Panc1 (cell line): ENCODE results near the gene KDM7A. TPM values are rescaled to one million over a fixed set of nuclear protein-coding genes. Genes with fewer than 3 reads are reported as not detected.
A peak's percentile ranks its signal among the peaks of the same experiment; 100 is the strongest.

ENCODE experiments used
- ATAC-seq: fragments of 200-7000 bp; cut with Tn5 transposase; 2 replicates; pipeline ENCODE4 v1.9.1; 2020; ENCODE audit warnings: mild to moderate bottlenecking, moderate library complexity
- BruUV-seq: library from RNA; stranded (reverse); fragments of 400-500 nt; replicated peaks from 2 replicates; lab custom pipeline; 2021; lab: Mats Ljungman, UMichigan
- CTCF ChIA-PET: fragments of 300-600 bp; sonication (Branson Sonifier 250); formaldehyde crosslinking; loops from one replicate; lab custom pipeline; 2022; ENCODE audit warnings: antibody characterized with exemption; lab: Charles Lee
- POLR2A ChIA-PET: fragments of 300-600 bp; sonication (Branson Sonifier 250); formaldehyde crosslinking; loops from one replicate; lab custom pipeline; 2022; ENCODE audit warnings: antibody characterized with exemption; lab: Charles Lee
- DNase-seq: peaks from one replicate; pipeline ENCODE4 v3.0.0-alpha.2; 2010; ENCODE audit warnings: low read depth, low spot score
- H3K27ac ChIP-seq: 2 replicates; pipeline ENCODE4 v1.5.1; 2011; ENCODE audit warnings: mild to moderate bottlenecking, low read length, inconsistent platforms
- H3K27me3 ChIP-seq: fragments of 200-500 bp; sonication (Bioruptor generic); 2 replicates; pipeline ENCODE4 v1.6.0; 2014; ENCODE audit warnings: low read length, inconsistent platforms; ENCODE audit not compliant: control insufficient read depth, insufficient read depth
- H3K36me3 ChIP-seq: fragments of 200-500 bp; sonication (Bioruptor generic); 2 replicates; pipeline ENCODE4 v1.5.1; 2014; ENCODE audit warnings: inconsistent platforms, mild to moderate bottlenecking, low read length, moderate library complexity; ENCODE audit not compliant: control insufficient read depth, insufficient read depth
- H3K4me1 ChIP-seq: 2 replicates; pipeline ENCODE4 v1.5.1; 2011; ENCODE audit warnings: inconsistent platforms, mild to moderate bottlenecking, low read length, moderate library complexity; ENCODE audit not compliant: control insufficient read depth, insufficient read depth
- H3K4me3 ChIP-seq, 2 experiments: 2 replicates each; pipeline ENCODE4 v1.5.1; 2011 to 2012; ENCODE audit warnings: low read depth in 2 of 2, low read length in 2 of 2, mild to moderate bottlenecking in 2 of 2, inconsistent platforms in 1 of 2, moderate library complexity in 1 of 2
- H3K9me3 ChIP-seq: fragments of 200-500 bp; sonication (Bioruptor generic); 2 replicates; pipeline ENCODE4 v1.5.1; 2014; ENCODE audit warnings: low read depth, mild to moderate bottlenecking, inconsistent platforms, low read length, moderate library complexity; ENCODE audit not compliant: control insufficient read depth, insufficient read depth
- CTCF ChIP-seq: fragments of 450-650 bp; IDR thresholded peaks from 2 replicates; pipeline ENCODE4 v1.5.1; 2017; ENCODE audit warnings: mild to moderate bottlenecking
- REST ChIP-seq, 2 experiments: IDR thresholded peaks; 2 replicates each; pipeline ENCODE4 v1.6.1; 2011 to 2012; ENCODE audit warnings: low read depth in 2 of 2, control low read depth in 1 of 2, low read length in 1 of 2, mild to moderate bottlenecking in 1 of 2, moderate library complexity in 1 of 2; ENCODE audit not compliant: insufficient read depth in 1 of 2
- TCF7L2 ChIP-seq: IDR thresholded peaks from 2 replicates; pipeline ENCODE4 v1.6.1; 2011; ENCODE audit warnings: mild to moderate bottlenecking, low read depth, low read length, inconsistent platforms
- in situ Hi-C: cut with HindIII; loops from 2 replicates; pipeline ENCODE4 v1.10.0; 2016; ENCODE audit warnings: low sequenced_read_pairs, low pct_unique_long_range_greater_than_20kb
- intact Hi-C: fragments of 100-400 bp; cut with micrococcal nuclease; formaldehyde crosslinking; loops from one replicate; pipeline ENCODE4 v1.10.0; 2022; ENCODE audit not compliant: unreplicated experiment
- total RNA-seq: library from RNA; stranded (reverse); gene quantifications from one replicate; pipeline ENCODE4 v1.2.1, GENCODE V29; 2021; ENCODE audit not compliant: unreplicated experiment

Gene KDM7A
- total RNA-seq, 1 experiment from 2014 or later: 3.6 TPM

GRCh38 chr7:140081774-140082425 is 94.9 kb downstream of the KDM7A start:
- TF ChIP-seq TCF7L2: no peak
- ATAC-seq (no peak), DNase-seq (no peak)
- intact Hi-C loops: no loop called here
- CTCF ChIA-PET: interaction anchor here (0.7 kb wide), 1 partner anchor 38 kb away, joined by 8 read pairs; no protein-coding TSS in a partner anchor
- no peaks in the 10 kb centered on the region for H3K4me1 ChIP-seq
- POLR2A ChIA-PET: no interaction called here
- H3K36me3 ChIP-seq: no peaks in the 10 kb centered on the region
- no peak overlapping the region for H3K4me3 ChIP-seq
- no peaks in the 10 kb centered on the region for H3K9me3 ChIP-seq
- H3K27me3 ChIP-seq: no peaks in the 10 kb centered on the region
- BruUV-seq: no TSS peak
- in situ Hi-C loops: no loop called here
- no peak overlapping the region for H3K27ac ChIP-seq

- H3K4me3 ChIP-seq: no peak overlapping the region
- TF ChIP-seq REST (IDR thresholded peaks at IDR 0.05; ENCODE audit: insufficient read depth in 1 of 2, low read depth in 2 of 2, low read length in 1 of 2) (no peak), TCF7L2 (no peak), CTCF (no peak)
- H3K4me1 ChIP-seq: no peaks in the 10 kb centered on the region
- H3K27ac ChIP-seq: no peak overlapping the region
- ChIA-PET CTCF (no interaction called here), POLR2A (no interaction called here)
- H3K9me3 ChIP-seq: no peaks in the 10 kb centered on the region
- no TSS peak for BruUV-seq
- in situ Hi-C loops: no loop called here
- DNase-seq (no peak), ATAC-seq (no peak)
- no peaks in the 10 kb centered on the region for H3K36me3 ChIP-seq
- intact Hi-C loops: no loop called here
- H3K27me3 ChIP-seq: no peaks in the 10 kb centered on the region
Measured at GRCh38 chr7:140080919-140081318, 95.9 kb downstream of the KDM7A start.

GRCh38 chr7:140079121-140079536 is 97.7 kb downstream of the KDM7A start:
- ATAC-seq (peak; percentile 83), DNase-seq (no peak)
- Histone ChIP-seq H3K27me3 (no peaks in the 10 kb centered on the region), H3K27ac (no peak overlapping the region), H3K36me3 (no peaks in the 10 kb centered on the region), H3K4me1 (no peaks in the 10 kb centered on the region), H3K9me3 (no peaks in the 10 kb centered on the region), H3K4me3 (no peak overlapping the region)
- ChIA-PET POLR2A (no interaction called here), CTCF (interaction anchor here (1.1 kb wide), 1 partner anchor 16 kb away, joined by 3 read pairs; no protein-coding TSS in a partner anchor)
- BruUV-seq: no TSS peak
- intact Hi-C loops (no loop called here), in situ Hi-C loops (no loop called here)
- TF ChIP-seq CTCF (peak; percentile 62), TCF7L2 (no peak)
